ENCODE results near the gene GAS6. TPM values are rescaled to one million over a fixed set of nuclear protein-coding genes. Genes with fewer than 3 reads are reported as not detected.

The GAS6 gene
- total RNA-seq, 4 donors from 2014 or later, result 317 to 697 (median 547) TPM

DNA sequence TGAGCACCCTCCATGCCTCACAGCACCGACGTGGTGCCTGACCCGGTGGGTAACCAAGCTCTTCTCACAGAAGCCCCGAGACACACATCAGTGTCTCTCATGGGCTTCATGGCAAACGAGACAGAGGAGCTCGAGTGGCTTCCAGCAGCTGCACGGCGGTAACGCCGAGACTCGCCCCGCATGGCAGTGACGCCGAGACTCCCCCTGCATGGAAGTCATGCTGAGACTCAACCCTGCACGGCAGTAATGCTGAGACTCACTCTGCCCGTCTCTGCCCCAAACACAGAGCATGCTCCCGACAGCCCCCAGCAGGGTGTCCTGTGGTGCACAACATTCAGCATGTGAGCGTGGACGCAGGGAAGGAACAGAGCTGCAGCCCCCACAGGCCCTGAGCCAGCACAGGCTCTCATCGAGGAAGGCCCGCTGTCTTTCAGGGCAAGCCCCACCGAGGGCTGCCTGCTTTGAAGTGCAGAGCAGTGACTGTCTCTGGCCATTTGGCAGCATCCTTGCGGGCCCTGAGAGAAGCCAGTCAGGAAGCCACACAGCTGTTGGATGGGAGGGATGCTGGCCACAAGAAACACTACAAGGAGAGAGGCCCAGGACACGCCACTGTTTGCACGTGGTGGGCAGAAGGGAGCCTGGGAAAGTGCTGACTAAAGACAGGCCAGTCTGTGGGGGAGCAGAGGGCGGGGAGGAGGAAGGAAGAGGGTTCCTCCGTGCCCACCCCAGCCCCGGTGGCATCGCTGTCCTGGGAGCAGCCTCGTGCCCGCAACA, 9.5 kb downstream of the GAS6 start:
- peak in 1 of 2 donors; percentile 43 for DNase-seq (ENCODE audit: low spot score in 2 of 2)
- WGBS, 2 donors, result 58 to 62% methylated on average over 12 to 21 of the region's 31 CpGs
- TF ChIP-seq POLR2A (IDR thresholded peaks at IDR 0.05) (no peak), EP300 (IDR thresholded peaks at IDR 0.05) (peak in 1 of 2 donors; percentile 58)
- TF ChIP-seq, protein P1, sequence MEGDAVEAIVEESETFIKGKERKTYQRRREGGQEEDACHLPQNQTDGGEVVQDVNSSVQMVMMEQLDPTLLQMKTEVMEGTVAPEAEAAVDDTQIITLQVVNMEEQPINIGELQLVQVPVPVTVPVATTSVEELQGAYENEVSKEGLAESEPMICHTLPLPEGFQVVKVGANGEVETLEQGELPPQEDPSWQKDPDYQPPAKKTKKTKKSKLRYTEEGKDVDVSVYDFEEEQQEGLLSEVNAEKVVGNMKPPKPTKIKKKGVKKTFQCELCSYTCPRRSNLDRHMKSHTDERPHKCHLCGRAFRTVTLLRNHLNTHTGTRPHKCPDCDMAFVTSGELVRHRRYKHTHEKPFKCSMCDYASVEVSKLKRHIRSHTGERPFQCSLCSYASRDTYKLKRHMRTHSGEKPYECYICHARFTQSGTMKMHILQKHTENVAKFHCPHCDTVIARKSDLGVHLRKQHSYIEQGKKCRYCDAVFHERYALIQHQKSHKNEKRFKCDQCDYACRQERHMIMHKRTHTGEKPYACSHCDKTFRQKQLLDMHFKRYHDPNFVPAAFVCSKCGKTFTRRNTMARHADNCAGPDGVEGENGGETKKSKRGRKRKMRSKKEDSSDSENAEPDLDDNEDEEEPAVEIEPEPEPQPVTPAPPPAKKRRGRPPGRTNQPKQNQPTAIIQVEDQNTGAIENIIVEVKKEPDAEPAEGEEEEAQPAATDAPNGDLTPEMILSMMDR (IDR thresholded peaks at IDR 0.05), result no peak
- Histone ChIP-seq H3K4me3 (no peak overlapping the region), H3K36me3 (no peaks in the 10 kb centered on the region), H3K27ac (peak overlapping the region in 2 of 4 donors; percentile 17 to 19), H3K9me3 (no peaks in the 10 kb centered on the region), H3K27me3 (no peaks in the 10 kb centered on the region), H3K4me1 (peaks cover 0 to 77% (median 45%) of the 10 kb centered on the region in 4 donors)

DNA sequence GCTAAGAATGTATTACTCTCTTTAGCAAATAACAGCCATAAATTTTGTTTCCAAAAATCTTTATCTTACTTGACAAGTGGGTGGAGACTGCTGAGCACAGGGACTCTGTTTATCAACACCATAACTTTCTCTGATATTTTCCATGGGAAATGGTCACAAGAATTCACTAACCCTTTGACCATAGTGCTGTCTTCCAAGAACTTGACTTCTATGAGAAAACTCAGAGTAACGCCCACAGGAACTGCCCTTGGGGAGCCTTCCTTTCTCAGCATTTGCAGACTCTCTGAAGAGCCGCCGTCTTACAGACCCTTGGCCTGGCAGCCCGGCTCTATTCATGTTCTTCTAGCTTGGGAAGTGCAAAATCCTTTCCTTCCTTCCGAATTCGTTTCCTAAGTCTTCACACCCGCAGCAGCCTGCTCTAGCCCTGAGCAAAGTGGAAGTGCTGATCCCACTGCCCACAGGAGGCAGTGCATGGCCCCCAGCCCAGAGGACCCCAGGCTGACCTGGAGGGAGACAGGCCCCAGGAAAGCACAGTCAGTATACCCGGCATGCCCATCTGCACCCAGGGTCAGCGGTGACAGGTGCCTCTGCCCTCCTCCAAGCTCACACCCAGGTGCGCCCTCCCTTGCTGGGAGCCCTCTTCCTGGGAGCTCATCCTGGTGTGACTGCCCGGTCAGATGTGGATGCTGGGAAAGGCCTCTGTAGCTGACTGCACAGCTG, 10.2 kb downstream of the GAS6 start:
- Histone ChIP-seq H3K4me1 (peaks cover 0 to 85% (median 45%) of the 10 kb centered on the region in 4 donors), H3K9me3 (no peaks in the 10 kb centered on the region), H3K36me3 (no peaks in the 10 kb centered on the region), H3K27ac (peak overlapping the region in 2 of 4 donors; percentile 2 to 19), H3K27me3 (no peaks in the 10 kb centered on the region), H3K4me3 (no peak overlapping the region)
- no peak for TF ChIP-seq POLR2A (IDR thresholded peaks at IDR 0.05)
- TF ChIP-seq EP300 (IDR thresholded peaks at IDR 0.05), result peak in 1 of 2 donors; percentile 11
- no peak for DNase-seq (ENCODE audit: low spot score in 2 of 2)
- 31 to 39% methylated on average over 10 to 11 of the region's 11 CpGs for WGBS, 2 donors

DNA sequence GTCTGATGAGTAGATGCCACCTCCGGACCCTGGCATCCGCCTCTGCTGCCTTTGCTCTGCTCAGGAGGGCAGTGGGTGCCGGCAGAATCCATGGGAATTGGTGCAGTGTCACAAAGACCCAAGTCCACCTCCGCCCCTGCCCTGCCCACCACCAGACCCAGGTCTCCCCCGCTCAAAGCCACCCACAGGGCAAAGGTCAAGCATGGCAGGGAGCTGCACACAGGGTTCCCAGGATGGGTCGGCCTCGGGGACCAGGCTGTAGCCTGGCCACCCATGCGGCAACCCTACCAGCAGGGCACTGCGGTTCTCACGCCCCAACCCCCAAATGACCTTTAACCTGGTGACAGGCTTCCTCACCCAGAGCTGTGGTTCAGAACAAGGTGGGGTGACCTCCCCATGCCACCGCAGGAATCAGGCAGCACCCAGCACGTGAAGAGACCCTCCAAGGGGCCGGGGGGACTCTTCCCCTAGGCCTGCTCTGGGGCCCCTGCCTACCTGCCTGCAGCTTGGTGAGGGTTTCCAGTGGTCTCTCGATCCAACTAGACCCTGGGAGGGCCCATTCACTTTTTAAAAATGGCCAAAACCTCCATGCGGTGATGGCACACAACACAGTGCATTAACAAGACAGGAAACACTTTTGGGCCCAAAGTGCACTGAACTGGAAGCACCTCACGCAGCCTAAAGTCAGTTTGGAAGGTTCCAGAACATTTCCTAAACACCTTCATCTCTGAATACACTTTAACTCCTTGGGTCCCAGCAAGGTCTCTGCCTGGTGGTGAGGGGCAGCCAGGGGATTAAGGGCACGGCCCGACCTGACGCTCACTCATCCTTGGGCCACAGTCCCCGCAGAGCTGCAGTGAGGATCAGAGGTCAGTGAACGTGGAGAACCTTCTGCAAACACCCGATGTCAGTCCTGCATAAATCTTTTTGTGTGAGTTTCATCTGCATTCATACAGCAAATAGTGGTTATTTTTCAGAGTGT, 11.0 kb downstream of the GAS6 start:
- Histone ChIP-seq H3K4me1 (peaks cover 0 to 88% (median 42%) of the 10 kb centered on the region in 4 donors), H3K36me3 (no peaks in the 10 kb centered on the region), H3K27me3 (no peaks in the 10 kb centered on the region), H3K4me3 (no peak overlapping the region), H3K27ac (peak overlapping the region in 1 of 4 donors; percentile 10), H3K9me3 (no peaks in the 10 kb centered on the region)
- TF ChIP-seq EP300 (IDR thresholded peaks at IDR 0.05) (no peak), POLR2A (IDR thresholded peaks at IDR 0.05) (no peak)
- 78 to 85% methylated on average over 22 of the region's 22 CpGs for WGBS, 2 donors
- DNase-seq (ENCODE audit: low spot score in 2 of 2), result no peak

DNA sequence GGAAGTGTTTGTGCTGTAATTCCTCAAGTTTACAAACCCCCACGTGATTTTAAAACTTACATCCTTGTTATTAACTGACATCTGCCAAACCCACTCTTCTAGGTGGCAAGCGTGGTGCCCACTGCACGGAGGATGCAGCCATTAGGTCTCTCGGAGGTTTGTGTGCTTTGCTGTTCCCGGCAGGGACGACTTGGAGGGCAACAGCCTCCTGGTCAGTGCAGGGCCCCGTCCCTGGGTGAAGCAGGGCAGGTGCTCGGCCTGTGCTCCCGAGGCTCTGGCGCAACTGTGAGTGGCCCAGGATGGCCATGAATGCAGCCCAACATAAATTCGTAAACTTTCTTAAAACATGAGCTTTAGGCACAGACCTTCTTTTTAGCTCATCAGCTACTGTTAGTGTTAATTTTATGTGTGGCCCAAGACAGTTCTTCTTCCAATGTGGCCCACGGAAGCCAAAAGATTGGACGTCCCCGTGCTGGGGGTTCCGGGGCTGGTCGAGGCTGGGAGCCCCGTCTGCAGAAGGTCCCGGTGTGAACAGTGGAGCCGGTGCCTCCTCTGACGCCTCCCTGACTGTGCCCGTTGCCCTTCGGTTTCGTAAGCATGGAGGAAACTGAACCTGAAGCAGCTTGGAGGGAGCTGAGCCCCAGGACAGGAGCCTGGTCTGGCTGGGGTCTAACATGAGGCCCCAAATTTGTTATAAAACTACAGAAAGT, 11.9 kb downstream of the GAS6 start:
- TF ChIP-seq EP300 (IDR thresholded peaks at IDR 0.05), result no peak
- TF ChIP-seq, protein P1 (IDR thresholded peaks at IDR 0.05), result no peak
- no peak for TF ChIP-seq POLR2A (IDR thresholded peaks at IDR 0.05)
- WGBS, 2 donors, result 89 to 90% methylated on average over 18 to 23 of the region's 23 CpGs
- no peak for DNase-seq (ENCODE audit: low spot score in 2 of 2)
- Histone ChIP-seq H3K27ac (no peak overlapping the region), H3K36me3 (peaks cover 0 to under 1% (median 0%) of the 10 kb centered on the region in 3 donors), H3K4me3 (no peak overlapping the region), H3K9me3 (no peaks in the 10 kb centered on the region), H3K27me3 (no peaks in the 10 kb centered on the region), H3K4me1 (peaks cover 0 to 80% (median 35%) of the 10 kb centered on the region in 4 donors)

DNA sequence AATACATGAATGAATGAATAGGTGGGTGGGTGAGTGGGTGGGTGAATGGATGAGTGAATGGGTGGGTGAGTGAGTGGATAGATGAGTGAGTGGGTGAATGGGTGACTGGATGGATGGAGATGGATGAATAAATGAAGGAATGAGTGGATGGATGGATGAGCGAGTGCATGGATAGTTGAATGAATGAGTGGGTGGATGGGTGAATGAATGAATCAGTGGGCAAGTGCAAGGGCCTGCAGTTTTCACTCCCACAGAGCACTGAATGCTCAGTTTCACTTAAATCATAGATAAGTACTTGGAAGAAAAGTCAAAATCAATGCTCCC, 12.4 kb downstream of the GAS6 start:
- H3K36me3 ChIP-seq, result peaks cover 0 to 6% (median 0%) of the 10 kb centered on the region in 3 donors
- H3K9me3 ChIP-seq, result no peaks in the 10 kb centered on the region
- 89 to 97% methylated on average over 1 of the region's 1 CpG for WGBS, 2 donors
- H3K27me3 ChIP-seq, result no peaks in the 10 kb centered on the region
- TF ChIP-seq EP300 (IDR thresholded peaks at IDR 0.05), result no peak
- TF ChIP-seq, protein P1 (IDR thresholded peaks at IDR 0.05), result no peak
- TF ChIP-seq POLR2A (IDR thresholded peaks at IDR 0.05), result no peak
- DNase-seq (ENCODE audit: low spot score in 2 of 2), result no peak
- H3K4me1 ChIP-seq, result peaks cover 0 to 74% (median 33%) of the 10 kb centered on the region in 4 donors
- no peak overlapping the region for H3K4me3 ChIP-seq
- H3K27ac ChIP-seq, result no peak overlapping the region
